PC-9 (cell line): ENCODE results near the gene MADD. TPM values are rescaled to one million over a fixed set of nuclear protein-coding genes. Genes with fewer than 3 reads are reported as not detected.
A peak's percentile ranks its signal among the peaks of the same experiment; 100 is the strongest.

ENCODE experiments used
- BruUV-seq: library from RNA; stranded (reverse); fragments of 400-500 nt; replicated peaks from 2 replicates; lab custom pipeline; 2021; lab: Mats Ljungman, UMichigan
- CTCF ChIA-PET: fragments of 300-600 bp; sonication (Branson Sonifier 250); formaldehyde crosslinking; loops from one replicate; lab custom pipeline; 2022; ENCODE audit warnings: antibody characterized with exemption; lab: Charles Lee
- POLR2A ChIA-PET: fragments of 300-600 bp; sonication (Branson Sonifier 250); formaldehyde crosslinking; loops from one replicate; lab custom pipeline; 2022; ENCODE audit warnings: antibody characterized with exemption; ENCODE audit not compliant: unreplicated experiment; lab: Charles Lee
- DNase-seq, 2 experiments: peaks; one replicate each; pipeline versions ENCODE4 v3.0.0 to v3.0.0-alpha.2; 2015 to 2022; ENCODE audit warnings: mixed read lengths in 1 of 2
- H2AFZ ChIP-seq: fragments of 200-600 bp; sonication (generic); 2 replicates; pipeline ENCODE4 v1.8.1; 2017; ENCODE audit warnings: antibody characterized with exemption
- H3F3A ChIP-seq: fragments of 200-600 bp; sonication (generic); 2 replicates; pipeline ENCODE4 v1.8.1; 2017; ENCODE audit warnings: antibody characterized with exemption, mild to moderate bottlenecking, low read depth; ENCODE audit not compliant: insufficient read depth
- H3K27ac ChIP-seq: fragments of 200-600 bp; sonication (generic); 2 replicates; pipeline ENCODE4 v1.6.1; 2016; ENCODE audit warnings: mixed run types
- H3K27me3 ChIP-seq: fragments of 200-600 bp; sonication (generic); 2 replicates; pipeline ENCODE4 v1.6.1; 2016; ENCODE audit warnings: low read depth, mixed run types; ENCODE audit not compliant: insufficient read depth
- H3K36me3 ChIP-seq: fragments of 200-600 bp; sonication (generic); 2 replicates; pipeline ENCODE4 v1.6.1; 2016; ENCODE audit warnings: low read depth, mixed run types
- H3K4me1 ChIP-seq: fragments of 200-600 bp; sonication (generic); replicated peaks from 2 replicates; pipeline ENCODE4 v1.6.1; 2016; ENCODE audit warnings: mixed run types; ENCODE audit not compliant: insufficient read depth
- H3K4me2 ChIP-seq: fragments of 200-600 bp; sonication (generic); 2 replicates; pipeline ENCODE4 v1.6.1; 2017; ENCODE audit warnings: mixed run types
- H3K4me3 ChIP-seq: fragments of 200-600 bp; sonication (generic); 2 replicates; pipeline ENCODE4 v1.6.1; 2016; ENCODE audit warnings: mixed run types
- H3K79me2 ChIP-seq: fragments of 200-600 bp; sonication (generic); 2 replicates; pipeline ENCODE4 v1.6.1; 2017; ENCODE audit warnings: low read depth, mixed run types
- H3K9me2 ChIP-seq: fragments of 200-600 bp; sonication (generic); 2 replicates; pipeline ENCODE4 v1.8.1; 2017; ENCODE audit warnings: mild to moderate bottlenecking; ENCODE audit not compliant: insufficient read depth
- H3K9me3 ChIP-seq: fragments of 200-600 bp; sonication (generic); 2 replicates; pipeline ENCODE4 v1.8.1; 2016; ENCODE audit warnings: low read depth; ENCODE audit not compliant: insufficient read depth
- H4K20me1 ChIP-seq: fragments of 200-600 bp; sonication (generic); 2 replicates; pipeline ENCODE4 v1.8.1; 2017; ENCODE audit not compliant: insufficient read depth
- CTCF ChIP-seq: fragments of 200-600 bp; sonication (generic); conservative IDR thresholded peaks from 2 replicates; pipeline ENCODE4 v1.6.1; 2017; ENCODE audit warnings: mixed run types, antibody characterized with exemption, mild to moderate bottlenecking, moderate library complexity
- EZH2 ChIP-seq: fragments of 200-600 bp; sonication (generic); IDR thresholded peaks from 2 replicates; pipeline ENCODE4 v1.8.0; 2017; ENCODE audit warnings: antibody characterized with exemption, low read depth
- intact Hi-C: fragments of 100-400 bp; cut with micrococcal nuclease; formaldehyde crosslinking; loops from one replicate; pipeline ENCODE4 v1.10.0; 2022; ENCODE audit not compliant: unreplicated experiment
- total RNA-seq: library from RNA; stranded (reverse); gene quantifications from 2 replicates; pipeline ENCODE4 v1.2.3, GENCODE V29; 2021

Gene MADD
- total RNA-seq, 1 experiment from 2014 or later = 65.9 TPM

- no peak overlapping the region for H3K4me3 ChIP-seq
- H4K20me1 ChIP-seq = no peaks in the 10 kb centered on the region
Measured at GRCh38 chr11:47349521-47350095, 79.7 kb downstream of the MADD start.

DNA sequence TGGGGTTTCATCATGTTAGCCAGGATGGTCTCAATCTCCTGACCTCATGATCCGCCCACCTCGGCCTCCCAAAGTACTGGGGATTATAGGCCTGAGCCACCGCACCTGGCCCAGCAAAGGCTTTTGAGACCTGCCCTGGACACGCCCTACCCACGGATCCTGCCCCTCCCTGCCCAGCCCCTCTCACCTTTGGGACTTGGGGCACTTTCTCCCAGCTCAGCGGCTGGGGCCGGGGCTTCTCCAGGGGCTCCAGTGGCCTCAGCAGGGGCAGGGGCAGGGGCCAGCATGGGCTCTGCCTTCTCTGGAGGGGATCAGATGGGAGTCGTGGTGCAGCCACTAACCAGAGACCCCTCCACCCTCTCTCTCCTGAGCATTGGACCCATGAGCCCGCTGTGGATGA lies 80.4 kb downstream of the MADD start:
- H3F3A ChIP-seq = no peaks in the 10 kb centered on the region; the same call in 1 of the 2 replicates
- peak in 1 of 2 experiments; percentile 23 for DNase-seq
- H4K20me1 ChIP-seq = no peaks in the 10 kb centered on the region
- no peaks in the 10 kb centered on the region for H3K9me2 ChIP-seq
- no peaks in the 10 kb centered on the region for H3K9me3 ChIP-seq
- H2AFZ ChIP-seq = no peak overlapping the region
- ChIA-PET CTCF (interaction anchor here (0.7 kb wide), 1 partner anchor 91 kb away, joined by 3 read pairs; no protein-coding TSS in a partner anchor), POLR2A (no interaction called here)
- no peaks in the 10 kb centered on the region for H3K4me1 ChIP-seq
- no TSS peak for BruUV-seq
- H3K4me2 ChIP-seq = no peak overlapping the region
- TF ChIP-seq CTCF (no peak), EZH2 (no peak)
- no peak overlapping the region for H3K4me3 ChIP-seq
- no peaks in the 10 kb centered on the region for H3K36me3 ChIP-seq
- peaks cover 22% of the 10 kb centered on the region for H3K27me3 ChIP-seq
- intact Hi-C loops = no loop called here
- H3K79me2 ChIP-seq = no peaks in the 10 kb centered on the region
- H3K27ac ChIP-seq = no peak overlapping the region

More at GRCh38 chr11:47349521-47350095, 79.7 kb downstream of the MADD start:
- POLR2A ChIA-PET = no interaction called here
- Histone ChIP-seq H3K36me3 (no peaks in the 10 kb centered on the region), H3K4me1 (no peaks in the 10 kb centered on the region), H3K27ac (no peak overlapping the region), H3K9me2 (no peaks in the 10 kb centered on the region), H3F3A (no peaks in the 10 kb centered on the region), H3K9me3 (no peaks in the 10 kb centered on the region), H2AFZ (no peak overlapping the region), H3K79me2 (no peaks in the 10 kb centered on the region), H3K4me2 (no peak overlapping the region), H3K27me3 (peaks cover 26% of the 10 kb centered on the region)
- CTCF ChIA-PET = interaction anchor here (0.5 kb wide), 1 partner anchor 49 kb away, joined by 6 read pairs; no protein-coding TSS in a partner anchor
- intact Hi-C loops = no loop called here
- TF ChIP-seq CTCF = no peak
- TF ChIP-seq EZH2 = no peak
- DNase-seq = peak in 1 of 2 experiments; percentile 12
- BruUV-seq = no TSS peak

DNA sequence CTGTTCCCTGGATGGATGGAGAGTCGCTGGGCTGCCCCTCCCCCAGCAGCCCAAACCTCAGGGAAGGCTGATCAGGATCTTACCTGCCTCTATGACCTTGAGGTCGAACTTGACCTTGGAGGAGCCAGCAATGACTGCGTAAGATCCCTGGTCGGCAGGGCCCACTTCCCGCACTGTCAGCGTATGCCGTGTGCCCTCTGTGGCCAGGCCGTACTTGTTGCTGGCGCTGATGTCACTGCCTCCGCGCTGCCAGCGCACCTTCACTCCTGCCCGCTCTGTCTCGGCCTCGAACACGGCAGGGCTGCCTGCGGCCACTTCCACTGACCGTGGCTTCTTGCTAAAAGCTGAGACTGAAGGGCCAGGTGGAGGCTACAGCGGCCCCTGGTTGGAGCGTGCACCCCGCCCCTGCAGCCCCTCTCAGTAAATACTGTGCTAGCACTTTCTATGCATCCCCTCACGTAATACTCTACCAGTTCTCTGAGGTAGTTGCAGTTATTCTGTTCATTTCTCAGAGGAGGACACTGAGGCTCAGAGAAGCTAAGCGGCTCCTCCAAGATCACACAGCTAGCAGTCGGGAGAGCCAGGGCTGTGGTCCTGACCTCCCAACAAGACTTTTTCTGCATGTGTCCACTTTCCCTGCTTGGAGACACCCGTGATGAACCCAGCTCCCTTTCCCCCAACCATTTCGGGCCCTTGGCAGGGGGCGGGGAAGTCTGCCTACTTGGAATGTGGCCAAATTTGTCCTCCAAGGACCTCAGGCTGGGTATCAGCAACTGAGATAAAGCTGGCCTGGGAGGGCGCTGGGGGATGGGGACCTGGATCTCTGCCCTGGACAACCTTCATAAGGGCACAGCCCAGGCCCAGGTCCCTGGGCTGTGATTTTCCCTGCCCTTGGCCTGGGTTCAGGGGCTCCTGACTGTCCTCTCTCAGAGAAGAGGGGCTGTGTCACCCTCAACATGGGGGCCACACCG lies 81.5 kb downstream of the MADD start:
- no peaks in the 10 kb centered on the region for H3K4me1 ChIP-seq
- no peak overlapping the region for H3K4me2 ChIP-seq
- no peak overlapping the region for H2AFZ ChIP-seq
- TF ChIP-seq EZH2 = no peak
- no peak for TF ChIP-seq CTCF
- no peak overlapping the region for H3K27ac ChIP-seq
- no peaks in the 10 kb centered on the region for H3K9me2 ChIP-seq
- ChIA-PET CTCF (no interaction called here), POLR2A (no interaction called here)
- no peaks in the 10 kb centered on the region for H3K79me2 ChIP-seq
- H3K4me3 ChIP-seq = no peak overlapping the region
- no peaks in the 10 kb centered on the region for H3K36me3 ChIP-seq
- no peaks in the 10 kb centered on the region for H4K20me1 ChIP-seq
- no peaks in the 10 kb centered on the region for H3K9me3 ChIP-seq
- intact Hi-C loops = no loop called here
- peaks cover 11% of the 10 kb centered on the region; the same call in 1 of the 2 replicates for H3F3A ChIP-seq
- DNase-seq = peak in 1 of 2 experiments; percentile 24
- peaks cover 10% of the 10 kb centered on the region for H3K27me3 ChIP-seq
- no TSS peak for BruUV-seq
